Effector memory CD4-positive, alpha-beta T cell (primary cell): ENCODE measurements around the gene NPTX2.
"Not testable (repeated sequence)": the region's sequence is repeated elsewhere in the genome, so short reads cannot be mapped to it uniquely, and the experiment has no call there.

ENCODE experiments used
- DNase-seq, 3 donors: peaks; one replicate each; pipeline ENCODE4 v3.0.0-alpha.2; 2020
- H3K27ac ChIP-seq: 2 replicates; pipeline ENCODE4 v1.7.0; 2013; ENCODE audit warnings: mild to moderate bottlenecking, low read length, moderate library complexity; ENCODE audit not compliant: insufficient read depth, poor library complexity, severe bottlenecking
- H3K27me3 ChIP-seq: replicated peaks from 2 replicates; pipeline ENCODE4 v1.7.0; 2013; ENCODE audit warnings: mild to moderate bottlenecking, low read length; ENCODE audit not compliant: insufficient read depth, control insufficient read depth, poor library complexity, severe bottlenecking
- H3K36me3 ChIP-seq: 2 replicates; pipeline ENCODE4 v1.7.0; 2013; ENCODE audit warnings: mild to moderate bottlenecking, low read length, moderate library complexity; ENCODE audit not compliant: control insufficient read depth, insufficient read depth
- H3K4me1 ChIP-seq: 2 replicates; pipeline ENCODE4 v1.7.0; 2013; ENCODE audit warnings: low read length, mild to moderate bottlenecking; ENCODE audit not compliant: control insufficient read depth, insufficient read depth, poor library complexity, severe bottlenecking
- H3K4me3 ChIP-seq: 2 replicates; pipeline ENCODE4 v1.7.0; 2013; ENCODE audit warnings: low read length, low read depth, mild to moderate bottlenecking; ENCODE audit not compliant: insufficient read depth, poor library complexity, severe bottlenecking
- H3K9me3 ChIP-seq: 2 replicates; pipeline ENCODE4 v1.7.0; 2013; ENCODE audit warnings: mild to moderate bottlenecking, low read length, moderate library complexity; ENCODE audit not compliant: control insufficient read depth
- total RNA-seq, 3 donors: gene quantifications; one replicate each; lab custom pipeline; 2026; lab: John Stamatoyannopoulos, UW

Gene NPTX2
- total RNA-seq = 0 to 0.26 (median 0) reads per million in 3 donors

GRCh38 chr7:98617051-98617959 is at the start of gene NPTX2:
NPTX2 (plus strand) TSS chr7:98617285; CDS start chr7:98617462, 177 bp downstream.
- Histone ChIP-seq H3K36me3 (no peaks in the 10 kb centered on the region), H3K4me3 (no peak within 1 kb of the TSS), H3K27me3 (no peaks in the 10 kb centered on the region), H3K27ac (no peak within 1 kb of the TSS), H3K9me3 (no peaks in the 10 kb centered on the region), H3K4me1 (no peaks in the 10 kb centered on the region)
- DNase-seq = no peak

- no peak for DNase-seq
- Histone ChIP-seq H3K27ac (no peak overlapping the region), H3K36me3 (no peaks in the 10 kb centered on the region), H3K9me3 (no peaks in the 10 kb centered on the region), H3K4me1 (no peaks in the 10 kb centered on the region), H3K4me3 (no peak overlapping the region), H3K27me3 (no peaks in the 10 kb centered on the region)
Observed at GRCh38 chr7:98567991-98568390, 49.1 kb upstream of the NPTX2 start.

GRCh38 chr7:98568891-98569290 is 48.2 kb upstream of the NPTX2 start:
- no peaks in the 10 kb centered on the region for H3K27me3 ChIP-seq
- no peak overlapping the region for H3K27ac ChIP-seq
- DNase-seq = no peak
- no peak overlapping the region for H3K4me3 ChIP-seq
- no peaks in the 10 kb centered on the region for H3K4me1 ChIP-seq
- no peaks in the 10 kb centered on the region for H3K9me3 ChIP-seq
- H3K36me3 ChIP-seq = no peaks in the 10 kb centered on the region

GRCh38 chr7:98569691-98570337 is 47.3 kb upstream of the NPTX2 start:
- DNase-seq = no peak
- Histone ChIP-seq H3K27me3 (no peaks in the 10 kb centered on the region), H3K36me3 (no peaks in the 10 kb centered on the region), H3K4me3 (no peak overlapping the region), H3K9me3 (no peaks in the 10 kb centered on the region), H3K27ac (no peak overlapping the region), H3K4me1 (no peaks in the 10 kb centered on the region)

GRCh38 chr7:98571006-98571405 is 46.1 kb upstream of the NPTX2 start:
- H3K4me1 ChIP-seq = no peaks in the 10 kb centered on the region
- no peaks in the 10 kb centered on the region for H3K36me3 ChIP-seq
- DNase-seq = no peak
- H3K4me3 ChIP-seq = no peak overlapping the region
- H3K27me3 ChIP-seq = no peaks in the 10 kb centered on the region
- no peaks in the 10 kb centered on the region for H3K9me3 ChIP-seq
- no peak overlapping the region for H3K27ac ChIP-seq

GRCh38 chr7:98571986-98572385 is 45.1 kb upstream of the NPTX2 start:
- no peaks in the 10 kb centered on the region for H3K36me3 ChIP-seq
- H3K4me1 ChIP-seq = no peaks in the 10 kb centered on the region
- no peak overlapping the region for H3K27ac ChIP-seq
- no peak overlapping the region for H3K4me3 ChIP-seq
- H3K27me3 ChIP-seq = no peaks in the 10 kb centered on the region
- no peaks in the 10 kb centered on the region for H3K9me3 ChIP-seq
- no peak for DNase-seq

GRCh38 chr7:98572716-98573115 is 44.4 kb upstream of the NPTX2 start:
- not testable (repeated sequence) for H3K4me1 ChIP-seq, H3K27ac ChIP-seq

GRCh38 chr7:98573816-98574215 is 43.3 kb upstream of the NPTX2 start:
- H3K27me3 ChIP-seq = no peaks in the 10 kb centered on the region
- no peaks in the 10 kb centered on the region for H3K36me3 ChIP-seq

More at GRCh38 chr7:98572716-98573115, 44.4 kb upstream of the NPTX2 start:
- DNase-seq, H3K36me3 ChIP-seq, H3K4me3 ChIP-seq, H3K27me3 ChIP-seq, H3K9me3 ChIP-seq: not testable (repeated sequence)

GRCh38 chr7:98575878-98576277 is 41.2 kb upstream of the NPTX2 start:
- no peaks in the 10 kb centered on the region for H3K4me1 ChIP-seq
- H3K27me3 ChIP-seq = no peaks in the 10 kb centered on the region
- H3K27ac ChIP-seq = no peak overlapping the region
- DNase-seq = no peak
- no peaks in the 10 kb centered on the region for H3K9me3 ChIP-seq
- no peak overlapping the region for H3K4me3 ChIP-seq
- H3K36me3 ChIP-seq = no peaks in the 10 kb centered on the region

More at GRCh38 chr7:98573816-98574215, 43.3 kb upstream of the NPTX2 start:
- Histone ChIP-seq H3K9me3 (no peaks in the 10 kb centered on the region), H3K27ac (no peak overlapping the region), H3K4me1 (no peaks in the 10 kb centered on the region), H3K4me3 (no peak overlapping the region)
- DNase-seq = no peak

- no peak for DNase-seq
- H3K9me3 ChIP-seq = no peaks in the 10 kb centered on the region
- no peak overlapping the region for H3K27ac ChIP-seq
- H3K27me3 ChIP-seq = peaks cover 5% of the 10 kb centered on the region
- no peaks in the 10 kb centered on the region for H3K36me3 ChIP-seq
- H3K4me1 ChIP-seq = no peaks in the 10 kb centered on the region
- H3K4me3 ChIP-seq = no peak overlapping the region
Observed at GRCh38 chr7:98584830-98585229, 32.3 kb upstream of the NPTX2 start.
